ENCODE data around the gene GALNT6.

The GALNT6 gene

GRCh38 chr12:51415931-51416330 is 24.7 kb upstream of the GALNT6 start:
- Histone ChIP-seq H3K9me2 (replicated peaks; ENCODE audit: control insufficient read depth, low read length) (no peaks in the 10 kb centered on the region), H4K20me1 (ENCODE audit: control insufficient read depth, insufficient read depth, low read depth, low read length) (no peaks in the 10 kb centered on the region), H3K36me3 (ENCODE audit: control insufficient read depth, low read length) (no peaks in the 10 kb centered on the region), H3K4me1 (ENCODE audit: control insufficient read depth, low read length) (no peaks in the 10 kb centered on the region), H3K9me3 (ENCODE audit: control insufficient read depth, insufficient read depth, low read length) (no peaks in the 10 kb centered on the region), H3K27me3 (ENCODE audit: control insufficient read depth, low read length) (peaks cover 37% of the 10 kb centered on the region), H3F3A (ENCODE audit: control insufficient read depth, insufficient read depth) (no peaks in the 10 kb centered on the region), H3K79me2 (ENCODE audit: control insufficient read depth, low read length) (no peaks in the 10 kb centered on the region), H3K27ac (ENCODE audit: low read depth, low read length) (no peak overlapping the region), H3K4me3 (ENCODE audit: low read length) (no peak overlapping the region), H3K4me2 (ENCODE audit: low read length) (no peak overlapping the region)
- TF ChIP-seq EZH2phosphoT487 (IDR thresholded peaks at IDR 0.05; ENCODE audit: borderline replicate concordance, low read length) (no peak), CTCF (IDR thresholded peaks at IDR 0.05; ENCODE audit: low read depth, low read length, poor library complexity, severe bottlenecking) (no peak)

GRCh38 chr12:51413791-51414190 is 22.6 kb upstream of the GALNT6 start:
- H3K79me2 ChIP-seq (ENCODE audit: control insufficient read depth, low read length): no peaks in the 10 kb centered on the region
- H3K9me2 ChIP-seq (replicated peaks; ENCODE audit: control insufficient read depth, low read length): no peaks in the 10 kb centered on the region
- peaks cover 27% of the 10 kb centered on the region for H3K27me3 ChIP-seq (ENCODE audit: control insufficient read depth, low read length)
- H3K36me3 ChIP-seq (ENCODE audit: control insufficient read depth, low read length): no peaks in the 10 kb centered on the region
- no peak overlapping the region for H3K4me2 ChIP-seq (ENCODE audit: low read length)
- no peak overlapping the region for H3K27ac ChIP-seq (ENCODE audit: low read depth, low read length)
- H4K20me1 ChIP-seq (ENCODE audit: control insufficient read depth, insufficient read depth, low read depth, low read length): no peaks in the 10 kb centered on the region
- no peak overlapping the region for H3K4me3 ChIP-seq (ENCODE audit: low read length)
- no peaks in the 10 kb centered on the region for H3F3A ChIP-seq (ENCODE audit: control insufficient read depth, insufficient read depth)
- no peak for TF ChIP-seq CTCF (IDR thresholded peaks at IDR 0.05; ENCODE audit: low read depth, low read length, poor library complexity, severe bottlenecking)
- TF ChIP-seq EZH2phosphoT487 (IDR thresholded peaks at IDR 0.05; ENCODE audit: borderline replicate concordance, low read length): no peak
- H3K9me3 ChIP-seq (ENCODE audit: control insufficient read depth, insufficient read depth, low read length): no peaks in the 10 kb centered on the region
- no peaks in the 10 kb centered on the region for H3K4me1 ChIP-seq (ENCODE audit: control insufficient read depth, low read length)

GRCh38 chr12:51413149-51413548 is 21.9 kb upstream of the GALNT6 start:
- Histone ChIP-seq H3K79me2 (ENCODE audit: control insufficient read depth, low read length) (no peaks in the 10 kb centered on the region), H3K4me1 (ENCODE audit: control insufficient read depth, low read length) (no peaks in the 10 kb centered on the region), H3F3A (ENCODE audit: control insufficient read depth, insufficient read depth) (no peaks in the 10 kb centered on the region), H3K27ac (ENCODE audit: low read depth, low read length) (no peak overlapping the region), H3K9me2 (replicated peaks; ENCODE audit: control insufficient read depth, low read length) (no peaks in the 10 kb centered on the region), H3K9me3 (ENCODE audit: control insufficient read depth, insufficient read depth, low read length) (no peaks in the 10 kb centered on the region), H3K4me3 (ENCODE audit: low read length) (no peak overlapping the region), H3K4me2 (ENCODE audit: low read length) (no peak overlapping the region), H3K36me3 (ENCODE audit: control insufficient read depth, low read length) (no peaks in the 10 kb centered on the region), H4K20me1 (ENCODE audit: control insufficient read depth, insufficient read depth, low read depth, low read length) (no peaks in the 10 kb centered on the region), H3K27me3 (ENCODE audit: control insufficient read depth, low read length) (peaks cover 25% of the 10 kb centered on the region)
- TF ChIP-seq EZH2phosphoT487 (IDR thresholded peaks at IDR 0.05; ENCODE audit: borderline replicate concordance, low read length) (no peak), CTCF (IDR thresholded peaks at IDR 0.05; ENCODE audit: low read depth, low read length, poor library complexity, severe bottlenecking) (no peak)

GRCh38 chr12:51409846-51410245 is 18.6 kb upstream of the GALNT6 start:
- Histone ChIP-seq H3K36me3 (ENCODE audit: control insufficient read depth, low read length) (no peaks in the 10 kb centered on the region), H3K4me2 (ENCODE audit: low read length) (no peak overlapping the region), H3K9me2 (replicated peaks; ENCODE audit: control insufficient read depth, low read length) (no peaks in the 10 kb centered on the region), H3F3A (ENCODE audit: control insufficient read depth, insufficient read depth) (no peaks in the 10 kb centered on the region), H3K4me3 (ENCODE audit: low read length) (no peak overlapping the region), H3K27ac (ENCODE audit: low read depth, low read length) (no peak overlapping the region), H4K20me1 (ENCODE audit: control insufficient read depth, insufficient read depth, low read depth, low read length) (no peaks in the 10 kb centered on the region), H3K79me2 (ENCODE audit: control insufficient read depth, low read length) (no peaks in the 10 kb centered on the region), H3K27me3 (ENCODE audit: control insufficient read depth, low read length) (peaks cover 24% of the 10 kb centered on the region), H3K4me1 (ENCODE audit: control insufficient read depth, low read length) (no peaks in the 10 kb centered on the region), H3K9me3 (ENCODE audit: control insufficient read depth, insufficient read depth, low read length) (no peaks in the 10 kb centered on the region)
- TF ChIP-seq EZH2phosphoT487 (IDR thresholded peaks at IDR 0.05; ENCODE audit: borderline replicate concordance, low read length): no peak
- no peak for TF ChIP-seq CTCF (IDR thresholded peaks at IDR 0.05; ENCODE audit: low read depth, low read length, poor library complexity, severe bottlenecking)

All from DOHH2 (cell line).